ENCODE measurements around the gene KRT76. TPM values are rescaled to one million over a fixed set of nuclear protein-coding genes. Genes with fewer than 3 reads are reported as not detected.

KRT76 gene
- total RNA-seq, 1 experiment from 2014 or later: not detected

GRCh38 chr12:52767020-52767379 is 10.1 kb downstream of the KRT76 start:
- DNase-seq (ENCODE audit: low read depth, low spot score): no peak
- no peak overlapping the region for H3K27ac ChIP-seq (ENCODE audit: low read depth, low read length)
- no peaks in the 10 kb centered on the region for H3K79me2 ChIP-seq (ENCODE audit: insufficient read depth, low read length)
- no peaks in the 10 kb centered on the region for H4K20me1 ChIP-seq (ENCODE audit: insufficient read depth)
- no peaks in the 10 kb centered on the region for H3K36me3 ChIP-seq (ENCODE audit: control insufficient read depth in 1 of 2, insufficient read depth in 2 of 2, low read length in 2 of 2)
- H3K9me2 ChIP-seq (ENCODE audit: insufficient read depth): no peaks in the 10 kb centered on the region
- no peak overlapping the region for H3K4me2 ChIP-seq (ENCODE audit: low read length)
- no peaks in the 10 kb centered on the region for H3K9me3 ChIP-seq (ENCODE audit: control insufficient read depth in 1 of 2, insufficient read depth in 1 of 2, low read depth in 1 of 2, low read length in 2 of 2)
- H3K9ac ChIP-seq (ENCODE audit: low read length): no peak overlapping the region
- no TSS peak for BruUV-seq (replicated peaks)
- ChIA-PET CTCF (no interaction called here), RAD21 (ENCODE audit: low non-redundant PET in 1 of 2, low total read pairs in 2 of 2, uncharacterized antibody in 2 of 2, unreplicated experiment in 2 of 2) (no interaction called here), POLR2A (no interaction called here)
- H3K4me1 ChIP-seq (ENCODE audit: control insufficient read depth in 1 of 2, insufficient read depth in 2 of 2, low read length in 2 of 2): peaks cover 0 to 5% of the 10 kb centered on the region in 2 experiments; a peak in 1 of 4 replicates
- TF ChIP-seq ZBTB33 (IDR thresholded peaks at IDR 0.05; ENCODE audit: extremely low read depth, insufficient replicate concordance, low read length) (no peak), TCF7L2 (IDR thresholded peaks at IDR 0.05; ENCODE audit: borderline replicate concordance, extremely low read depth, insufficient read depth, insufficient read length) (no peak), SRF (IDR thresholded peaks at IDR 0.05; ENCODE audit: low read depth) (no peak), MAX (IDR thresholded peaks at IDR 0.05) (no peak), ZNF274 (IDR thresholded peaks at IDR 0.05; ENCODE audit: low read depth, low read length) (no peak), CTCF (IDR thresholded peaks at IDR 0.05 in 2 of 3, conservative IDR thresholded peaks at IDR 0.05 in 1 of 3; ENCODE audit: borderline replicate concordance in 1 of 3, insufficient read depth in 1 of 3, low read depth in 2 of 3, low read length in 2 of 3) (no peak), SP1 (IDR thresholded peaks at IDR 0.05; ENCODE audit: low read depth) (no peak), EGR1 (IDR thresholded peaks at IDR 0.05; ENCODE audit: low read depth) (no peak), POLR2A (IDR thresholded peaks at IDR 0.05; ENCODE audit: borderline replicate concordance, extremely low read depth, insufficient read depth, insufficient read length) (no peak), REST (IDR thresholded peaks at IDR 0.05; ENCODE audit: low read depth) (no peak), EZH2 (IDR thresholded peaks at IDR 0.05) (no peak), YY1 (IDR thresholded peaks at IDR 0.05; ENCODE audit: extremely low read depth, insufficient replicate concordance, low read depth, low read length) (no peak), CBX3 (IDR thresholded peaks at IDR 0.05; ENCODE audit: low read depth) (no peak)
- H3K27me3 ChIP-seq (ENCODE audit: insufficient read depth, low read length): peaks cover 3% of the 10 kb centered on the region; the same call in 1 of the 2 replicates
- H2AFZ ChIP-seq (ENCODE audit: low read depth, low read length, poor library complexity, severe bottlenecking): no peak overlapping the region
- no peak for ATAC-seq
- intact Hi-C loops (cut with micrococcal nuclease): no loop called here
- no peak overlapping the region for H3K4me3 ChIP-seq (replicated peaks in 1 of 2; ENCODE audit: low read depth in 1 of 2, low read length in 2 of 2)
